Loucy (cell line): ENCODE results near the gene RAB29.

Experiments
- EZH2phosphoT487 ChIP-seq: fragments of 200-600 bp; IDR thresholded peaks from 2 replicates; pipeline ENCODE4 v1.6.1; 2018; ENCODE audit warnings: antibody characterized with exemption, mild to moderate bottlenecking, moderate library complexity, borderline replicate concordance
- TF ChIP-seq, protein P1 (sequence below): fragments of 200-600 bp; sonication (generic); conservative IDR thresholded peaks from 2 replicates; pipeline ENCODE4 v1.5.1; 2014; ENCODE audit warnings: mild to moderate bottlenecking, antibody characterized with exemption, low read length

DNA sequence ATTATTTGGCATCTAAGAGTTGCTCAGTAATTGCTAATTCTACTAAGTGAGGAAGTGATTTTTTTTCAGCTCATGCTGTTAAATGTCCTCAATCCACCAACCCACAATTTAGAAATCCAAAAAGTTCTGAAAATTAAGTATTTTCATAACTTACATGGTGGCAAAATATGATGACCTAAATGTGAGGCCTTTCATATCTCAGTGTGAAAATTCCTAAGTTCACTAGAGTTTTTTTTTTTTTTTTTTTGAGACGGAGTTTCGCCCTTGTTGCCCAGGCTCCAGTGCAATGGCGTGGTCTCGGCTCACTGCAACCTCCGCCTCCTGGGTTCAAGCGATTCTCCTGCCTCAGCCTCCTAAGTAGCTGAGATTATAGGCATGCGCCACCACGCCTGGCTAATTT, 30.9 kb downstream of the RAB29 start:
- TF ChIP-seq, protein P1, sequence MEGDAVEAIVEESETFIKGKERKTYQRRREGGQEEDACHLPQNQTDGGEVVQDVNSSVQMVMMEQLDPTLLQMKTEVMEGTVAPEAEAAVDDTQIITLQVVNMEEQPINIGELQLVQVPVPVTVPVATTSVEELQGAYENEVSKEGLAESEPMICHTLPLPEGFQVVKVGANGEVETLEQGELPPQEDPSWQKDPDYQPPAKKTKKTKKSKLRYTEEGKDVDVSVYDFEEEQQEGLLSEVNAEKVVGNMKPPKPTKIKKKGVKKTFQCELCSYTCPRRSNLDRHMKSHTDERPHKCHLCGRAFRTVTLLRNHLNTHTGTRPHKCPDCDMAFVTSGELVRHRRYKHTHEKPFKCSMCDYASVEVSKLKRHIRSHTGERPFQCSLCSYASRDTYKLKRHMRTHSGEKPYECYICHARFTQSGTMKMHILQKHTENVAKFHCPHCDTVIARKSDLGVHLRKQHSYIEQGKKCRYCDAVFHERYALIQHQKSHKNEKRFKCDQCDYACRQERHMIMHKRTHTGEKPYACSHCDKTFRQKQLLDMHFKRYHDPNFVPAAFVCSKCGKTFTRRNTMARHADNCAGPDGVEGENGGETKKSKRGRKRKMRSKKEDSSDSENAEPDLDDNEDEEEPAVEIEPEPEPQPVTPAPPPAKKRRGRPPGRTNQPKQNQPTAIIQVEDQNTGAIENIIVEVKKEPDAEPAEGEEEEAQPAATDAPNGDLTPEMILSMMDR = no peak
- TF ChIP-seq EZH2phosphoT487 = no peak
